Measurements from ENCODE around the gene KCNG2.

DNA sequence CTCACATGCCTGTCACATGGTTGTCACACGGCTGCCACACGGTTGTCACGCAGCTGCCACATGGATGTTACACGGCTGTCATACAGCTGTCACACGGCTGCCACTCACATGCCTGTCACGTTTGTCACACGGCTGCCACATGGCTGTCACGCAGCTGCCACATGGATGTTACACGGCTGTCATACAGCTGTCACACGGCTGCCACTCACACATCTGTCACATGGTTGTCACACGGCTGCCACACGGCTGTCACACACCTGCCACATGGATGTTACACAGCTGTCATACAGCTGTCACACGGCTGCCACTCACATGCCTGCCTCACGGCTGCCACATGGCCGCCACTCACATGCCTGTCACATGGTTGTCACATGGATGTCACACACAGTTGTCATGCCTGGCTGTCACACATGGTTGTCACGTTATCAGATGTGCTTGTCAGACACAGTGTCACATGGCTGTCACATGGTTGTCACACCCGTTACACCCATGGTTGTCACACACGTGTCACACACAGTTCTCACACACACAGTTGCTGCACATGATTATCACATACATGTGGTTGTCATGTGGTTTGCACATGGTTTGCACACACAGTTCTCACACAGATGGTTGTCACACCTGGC is 19.4 kb downstream of the KCNG2 start:
- TF ChIP-seq, protein P1, sequence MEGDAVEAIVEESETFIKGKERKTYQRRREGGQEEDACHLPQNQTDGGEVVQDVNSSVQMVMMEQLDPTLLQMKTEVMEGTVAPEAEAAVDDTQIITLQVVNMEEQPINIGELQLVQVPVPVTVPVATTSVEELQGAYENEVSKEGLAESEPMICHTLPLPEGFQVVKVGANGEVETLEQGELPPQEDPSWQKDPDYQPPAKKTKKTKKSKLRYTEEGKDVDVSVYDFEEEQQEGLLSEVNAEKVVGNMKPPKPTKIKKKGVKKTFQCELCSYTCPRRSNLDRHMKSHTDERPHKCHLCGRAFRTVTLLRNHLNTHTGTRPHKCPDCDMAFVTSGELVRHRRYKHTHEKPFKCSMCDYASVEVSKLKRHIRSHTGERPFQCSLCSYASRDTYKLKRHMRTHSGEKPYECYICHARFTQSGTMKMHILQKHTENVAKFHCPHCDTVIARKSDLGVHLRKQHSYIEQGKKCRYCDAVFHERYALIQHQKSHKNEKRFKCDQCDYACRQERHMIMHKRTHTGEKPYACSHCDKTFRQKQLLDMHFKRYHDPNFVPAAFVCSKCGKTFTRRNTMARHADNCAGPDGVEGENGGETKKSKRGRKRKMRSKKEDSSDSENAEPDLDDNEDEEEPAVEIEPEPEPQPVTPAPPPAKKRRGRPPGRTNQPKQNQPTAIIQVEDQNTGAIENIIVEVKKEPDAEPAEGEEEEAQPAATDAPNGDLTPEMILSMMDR (conservative IDR thresholded peaks at IDR 0.05; ENCODE audit: low read depth in 2 of 2): no peak
- TF ChIP-seq, protein P2, sequence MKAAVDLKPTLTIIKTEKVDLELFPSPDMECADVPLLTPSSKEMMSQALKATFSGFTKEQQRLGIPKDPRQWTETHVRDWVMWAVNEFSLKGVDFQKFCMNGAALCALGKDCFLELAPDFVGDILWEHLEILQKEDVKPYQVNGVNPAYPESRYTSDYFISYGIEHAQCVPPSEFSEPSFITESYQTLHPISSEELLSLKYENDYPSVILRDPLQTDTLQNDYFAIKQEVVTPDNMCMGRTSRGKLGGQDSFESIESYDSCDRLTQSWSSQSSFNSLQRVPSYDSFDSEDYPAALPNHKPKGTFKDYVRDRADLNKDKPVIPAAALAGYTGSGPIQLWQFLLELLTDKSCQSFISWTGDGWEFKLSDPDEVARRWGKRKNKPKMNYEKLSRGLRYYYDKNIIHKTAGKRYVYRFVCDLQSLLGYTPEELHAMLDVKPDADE (IDR thresholded peaks at IDR 0.05): no peak
- no peak for TF ChIP-seq POLR2AphosphoS5 (IDR thresholded peaks at IDR 0.05; ENCODE audit: low read depth)
- TF ChIP-seq EZH2 (IDR thresholded peaks at IDR 0.05; ENCODE audit: low read depth, unreplicated experiment): no peak
- no peak for TF ChIP-seq EZH2phosphoT487 (IDR thresholded peaks at IDR 0.05; ENCODE audit: unreplicated experiment)
- TF ChIP-seq, protein P3, sequence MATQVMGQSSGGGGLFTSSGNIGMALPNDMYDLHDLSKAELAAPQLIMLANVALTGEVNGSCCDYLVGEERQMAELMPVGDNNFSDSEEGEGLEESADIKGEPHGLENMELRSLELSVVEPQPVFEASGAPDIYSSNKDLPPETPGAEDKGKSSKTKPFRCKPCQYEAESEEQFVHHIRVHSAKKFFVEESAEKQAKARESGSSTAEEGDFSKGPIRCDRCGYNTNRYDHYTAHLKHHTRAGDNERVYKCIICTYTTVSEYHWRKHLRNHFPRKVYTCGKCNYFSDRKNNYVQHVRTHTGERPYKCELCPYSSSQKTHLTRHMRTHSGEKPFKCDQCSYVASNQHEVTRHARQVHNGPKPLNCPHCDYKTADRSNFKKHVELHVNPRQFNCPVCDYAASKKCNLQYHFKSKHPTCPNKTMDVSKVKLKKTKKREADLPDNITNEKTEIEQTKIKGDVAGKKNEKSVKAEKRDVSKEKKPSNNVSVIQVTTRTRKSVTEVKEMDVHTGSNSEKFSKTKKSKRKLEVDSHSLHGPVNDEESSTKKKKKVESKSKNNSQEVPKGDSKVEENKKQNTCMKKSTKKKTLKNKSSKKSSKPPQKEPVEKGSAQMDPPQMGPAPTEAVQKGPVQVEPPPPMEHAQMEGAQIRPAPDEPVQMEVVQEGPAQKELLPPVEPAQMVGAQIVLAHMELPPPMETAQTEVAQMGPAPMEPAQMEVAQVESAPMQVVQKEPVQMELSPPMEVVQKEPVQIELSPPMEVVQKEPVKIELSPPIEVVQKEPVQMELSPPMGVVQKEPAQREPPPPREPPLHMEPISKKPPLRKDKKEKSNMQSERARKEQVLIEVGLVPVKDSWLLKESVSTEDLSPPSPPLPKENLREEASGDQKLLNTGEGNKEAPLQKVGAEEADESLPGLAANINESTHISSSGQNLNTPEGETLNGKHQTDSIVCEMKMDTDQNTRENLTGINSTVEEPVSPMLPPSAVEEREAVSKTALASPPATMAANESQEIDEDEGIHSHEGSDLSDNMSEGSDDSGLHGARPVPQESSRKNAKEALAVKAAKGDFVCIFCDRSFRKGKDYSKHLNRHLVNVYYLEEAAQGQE (IDR thresholded peaks at IDR 0.05; ENCODE audit: unreplicated experiment): no peak
- TF ChIP-seq NANOG (IDR thresholded peaks at IDR 0.05; ENCODE audit: borderline replicate concordance): no peak
- TF ChIP-seq CREB1 (CRISPR knock-in tag; IDR thresholded peaks at IDR 0.05; ENCODE audit: low read depth): no peak
- TF ChIP-seq, protein P4, sequence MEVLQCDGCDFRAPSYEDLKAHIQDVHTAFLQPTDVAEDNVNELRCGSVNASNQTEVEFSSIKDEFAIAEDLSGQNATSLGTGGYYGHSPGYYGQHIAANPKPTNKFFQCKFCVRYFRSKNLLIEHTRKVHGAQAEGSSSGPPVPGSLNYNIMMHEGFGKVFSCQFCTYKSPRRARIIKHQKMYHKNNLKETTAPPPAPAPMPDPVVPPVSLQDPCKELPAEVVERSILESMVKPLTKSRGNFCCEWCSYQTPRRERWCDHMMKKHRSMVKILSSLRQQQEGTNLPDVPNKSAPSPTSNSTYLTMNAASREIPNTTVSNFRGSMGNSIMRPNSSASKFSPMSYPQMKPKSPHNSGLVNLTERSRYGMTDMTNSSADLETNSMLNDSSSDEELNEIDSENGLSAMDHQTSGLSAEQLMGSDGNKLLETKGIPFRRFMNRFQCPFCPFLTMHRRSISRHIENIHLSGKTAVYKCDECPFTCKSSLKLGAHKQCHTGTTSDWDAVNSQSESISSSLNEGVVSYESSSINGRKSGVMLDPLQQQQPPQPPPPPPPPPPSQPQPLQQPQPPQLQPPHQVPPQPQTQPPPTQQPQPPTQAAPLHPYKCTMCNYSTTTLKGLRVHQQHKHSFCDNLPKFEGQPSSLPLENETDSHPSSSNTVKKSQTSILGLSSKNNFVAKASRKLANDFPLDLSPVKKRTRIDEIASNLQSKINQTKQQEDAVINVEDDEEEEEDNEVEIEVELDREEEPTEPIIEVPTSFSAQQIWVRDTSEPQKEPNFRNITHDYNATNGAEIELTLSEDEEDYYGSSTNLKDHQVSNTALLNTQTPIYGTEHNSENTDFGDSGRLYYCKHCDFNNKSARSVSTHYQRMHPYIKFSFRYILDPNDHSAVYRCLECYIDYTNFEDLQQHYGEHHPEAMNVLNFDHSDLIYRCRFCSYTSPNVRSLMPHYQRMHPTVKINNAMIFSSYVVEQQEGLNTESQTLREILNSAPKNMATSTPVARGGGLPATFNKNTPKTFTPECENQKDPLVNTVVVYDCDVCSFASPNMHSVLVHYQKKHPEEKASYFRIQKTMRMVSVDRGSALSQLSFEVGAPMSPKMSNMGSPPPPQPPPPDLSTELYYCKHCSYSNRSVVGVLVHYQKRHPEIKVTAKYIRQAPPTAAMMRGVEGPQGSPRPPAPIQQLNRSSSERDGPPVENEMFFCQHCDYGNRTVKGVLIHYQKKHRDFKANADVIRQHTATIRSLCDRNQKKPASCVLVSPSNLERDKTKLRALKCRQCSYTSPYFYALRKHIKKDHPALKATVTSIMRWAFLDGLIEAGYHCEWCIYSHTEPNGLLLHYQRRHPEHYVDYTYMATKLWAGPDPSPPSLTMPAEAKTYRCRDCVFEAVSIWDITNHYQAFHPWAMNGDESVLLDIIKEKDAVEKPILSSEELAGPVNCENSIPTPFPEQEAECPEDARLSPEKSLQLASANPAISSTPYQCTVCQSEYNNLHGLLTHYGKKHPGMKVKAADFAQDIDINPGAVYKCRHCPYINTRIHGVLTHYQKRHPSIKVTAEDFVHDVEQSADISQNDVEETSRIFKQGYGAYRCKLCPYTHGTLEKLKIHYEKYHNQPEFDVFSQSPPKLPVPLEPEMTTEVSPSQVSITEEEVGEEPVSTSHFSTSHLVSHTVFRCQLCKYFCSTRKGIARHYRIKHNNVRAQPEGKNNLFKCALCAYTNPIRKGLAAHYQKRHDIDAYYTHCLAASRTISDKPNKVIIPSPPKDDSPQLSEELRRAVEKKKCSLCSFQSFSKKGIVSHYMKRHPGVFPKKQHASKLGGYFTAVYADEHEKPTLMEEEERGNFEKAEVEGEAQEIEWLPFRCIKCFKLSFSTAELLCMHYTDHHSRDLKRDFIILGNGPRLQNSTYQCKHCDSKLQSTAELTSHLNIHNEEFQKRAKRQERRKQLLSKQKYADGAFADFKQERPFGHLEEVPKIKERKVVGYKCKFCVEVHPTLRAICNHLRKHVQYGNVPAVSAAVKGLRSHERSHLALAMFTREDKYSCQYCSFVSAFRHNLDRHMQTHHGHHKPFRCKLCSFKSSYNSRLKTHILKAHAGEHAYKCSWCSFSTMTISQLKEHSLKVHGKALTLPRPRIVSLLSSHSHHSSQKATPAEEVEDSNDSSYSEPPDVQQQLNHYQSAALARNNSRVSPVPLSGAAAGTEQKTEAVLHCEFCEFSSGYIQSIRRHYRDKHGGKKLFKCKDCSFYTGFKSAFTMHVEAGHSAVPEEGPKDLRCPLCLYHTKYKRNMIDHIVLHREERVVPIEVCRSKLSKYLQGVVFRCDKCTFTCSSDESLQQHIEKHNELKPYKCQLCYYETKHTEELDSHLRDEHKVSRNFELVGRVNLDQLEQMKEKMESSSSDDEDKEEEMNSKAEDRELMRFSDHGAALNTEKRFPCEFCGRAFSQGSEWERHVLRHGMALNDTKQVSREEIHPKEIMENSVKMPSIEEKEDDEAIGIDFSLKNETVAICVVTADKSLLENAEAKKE (CRISPR knock-in tag; IDR thresholded peaks at IDR 0.05): no peak
- TF ChIP-seq ZNF331 (CRISPR knock-in tag; IDR thresholded peaks at IDR 0.05; ENCODE audit: low read depth): no peak
- TF ChIP-seq JUNB (IDR thresholded peaks at IDR 0.05; ENCODE audit: unreplicated experiment): no peak
- no peak for TF ChIP-seq STAT1 (IDR thresholded peaks at IDR 0.05; ENCODE audit: unreplicated experiment)

Data from GM23338 (cell line).